HG03354 (cell line): ENCODE results near the gene HSD17B12.
A peak's percentile ranks its signal among the peaks of the same experiment; 100 is the strongest.

Source experiments
- ATAC-seq: cut with Tn5 transposase; IDR thresholded peaks from one replicate; pipeline ENCODE4 v1.9.1; 2021; ENCODE audit warnings: mild to moderate bottlenecking; ENCODE audit not compliant: unreplicated experiment, poor library complexity, severe bottlenecking

Gene HSD17B12

GRCh38 chr11:43788421-43788820 lies 107.9 kb downstream of the HSD17B12 start:
- no peak for ATAC-seq

DNA sequence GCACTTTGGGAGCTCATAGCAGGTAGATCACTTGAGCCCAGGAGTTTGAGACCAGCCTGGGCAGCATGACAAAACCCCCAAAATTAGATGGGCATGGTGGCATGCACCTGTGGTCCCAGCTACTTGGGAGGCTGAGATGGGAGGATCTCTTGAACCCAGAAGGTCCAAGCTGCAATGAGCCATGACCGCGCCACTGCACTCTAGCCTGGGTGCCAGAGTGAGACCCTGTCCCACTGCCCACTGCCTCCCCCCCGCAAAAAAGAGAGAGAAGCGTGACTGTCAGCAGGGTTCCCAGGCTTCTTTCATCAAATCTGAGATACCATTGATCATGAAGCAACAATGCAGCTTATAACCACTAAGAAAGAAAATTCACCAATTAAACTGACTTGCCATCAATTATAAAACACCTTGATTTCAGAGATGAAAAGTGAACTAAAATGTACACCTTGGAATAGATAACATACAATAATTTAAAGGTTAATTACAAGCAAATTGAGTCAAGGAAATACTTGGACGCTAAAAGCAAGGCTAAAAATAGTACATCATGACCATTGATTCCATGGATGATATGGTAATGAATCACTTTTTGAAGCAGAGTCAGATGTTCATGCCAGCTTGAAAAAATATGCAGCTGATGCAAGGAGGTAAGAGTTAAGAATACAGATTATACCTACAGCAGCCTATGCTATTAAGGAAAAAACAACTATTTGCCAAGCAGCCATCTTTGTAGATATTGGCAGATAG lies 109.3 kb downstream of the HSD17B12 start:
- ATAC-seq, result no peak

DNA sequence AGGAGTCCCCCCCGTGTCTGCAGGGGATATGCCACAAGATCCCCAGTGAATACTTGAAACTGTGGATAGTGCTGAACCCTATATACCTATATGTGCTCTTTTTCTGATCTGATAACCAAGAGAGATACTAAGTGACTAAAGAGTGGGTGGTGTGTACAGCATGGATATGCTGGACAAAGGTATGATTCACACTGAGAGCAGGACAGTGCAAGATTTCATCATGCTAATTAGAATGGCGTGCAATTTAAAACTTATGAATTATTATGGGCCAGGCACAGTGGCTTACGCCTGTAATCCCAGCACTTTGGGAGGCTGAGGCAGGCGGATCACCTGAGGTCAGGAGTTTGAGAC lies 109.9 kb downstream of the HSD17B12 start:
- ATAC-seq, result no peak

DNA sequence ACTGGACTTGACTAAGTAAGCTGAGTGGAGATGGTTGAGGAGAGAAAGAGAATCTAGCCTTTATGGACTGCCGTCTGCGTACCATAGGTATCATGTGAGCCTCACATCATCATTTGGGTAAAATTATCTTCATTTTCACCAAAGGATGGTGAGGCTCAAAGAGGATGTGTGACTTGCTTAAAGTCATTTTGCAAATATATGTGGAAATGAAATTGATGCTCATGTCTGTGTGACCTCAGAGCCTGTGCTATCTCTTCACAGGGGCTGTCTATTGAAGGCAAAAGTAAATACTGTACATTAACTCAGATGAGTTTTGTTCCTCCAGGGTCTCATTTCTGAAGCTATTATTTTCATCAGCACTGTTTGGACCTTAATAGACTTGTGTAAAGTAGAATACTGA lies 116.8 kb downstream of the HSD17B12 start:
- no peak for ATAC-seq

GRCh38 chr11:43797866-43798265 lies 117.3 kb downstream of the HSD17B12 start:
- no peak for ATAC-seq

- ATAC-seq, result no peak
These were observed 122.0 kb downstream of the HSD17B12 start for GRCh38 chr11:43802509-43802908.

DNA sequence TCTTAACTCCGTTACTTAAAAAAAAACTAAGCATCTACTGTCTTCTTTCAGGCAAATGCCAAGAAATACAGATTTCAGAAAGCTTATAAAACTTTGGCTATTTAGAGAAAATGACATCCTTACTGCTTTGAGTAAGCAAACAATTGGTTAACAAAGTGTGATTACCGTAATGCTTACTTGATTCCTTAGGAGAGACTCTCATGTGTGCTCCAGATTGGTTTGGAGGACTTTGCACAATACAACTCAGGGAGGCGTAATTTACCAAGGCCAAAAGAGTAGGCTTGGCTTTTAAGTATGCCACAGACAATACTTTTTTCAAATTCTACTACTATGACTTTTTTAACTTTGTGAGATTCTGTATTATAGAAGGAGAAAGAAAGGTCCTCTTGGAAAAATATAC lies 123.2 kb downstream of the HSD17B12 start:
- no peak for ATAC-seq

GRCh38 chr11:43806976-43807375 lies 126.4 kb downstream of the HSD17B12 start:
- ATAC-seq, result no peak

GRCh38 chr11:43810929-43811596 lies 130.5 kb downstream of the HSD17B12 start:
- no peak for ATAC-seq

DNA sequence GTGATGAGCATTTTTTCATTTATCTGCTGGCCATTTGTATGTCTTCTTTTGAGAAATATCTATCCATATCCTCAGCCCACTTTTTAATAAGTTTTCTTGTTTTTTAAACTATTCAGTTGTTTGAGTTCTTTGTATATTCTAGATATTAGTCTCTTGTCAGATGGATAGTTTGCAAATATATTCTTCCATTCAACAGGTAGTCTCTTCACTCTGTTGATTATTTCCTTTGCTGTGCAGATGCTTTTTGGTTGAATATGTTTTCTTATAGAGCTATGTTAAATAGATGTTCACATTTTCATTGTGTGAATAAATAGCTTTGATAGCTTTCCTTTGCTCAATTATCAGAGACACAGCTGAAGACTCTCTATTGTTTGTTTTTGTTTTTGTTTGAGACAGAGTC lies 131.9 kb downstream of the HSD17B12 start:
- no peak for ATAC-seq

- ATAC-seq, result no peak
These were observed 137.7 kb downstream of the HSD17B12 start for GRCh38 chr11:43818220-43818619.

DNA sequence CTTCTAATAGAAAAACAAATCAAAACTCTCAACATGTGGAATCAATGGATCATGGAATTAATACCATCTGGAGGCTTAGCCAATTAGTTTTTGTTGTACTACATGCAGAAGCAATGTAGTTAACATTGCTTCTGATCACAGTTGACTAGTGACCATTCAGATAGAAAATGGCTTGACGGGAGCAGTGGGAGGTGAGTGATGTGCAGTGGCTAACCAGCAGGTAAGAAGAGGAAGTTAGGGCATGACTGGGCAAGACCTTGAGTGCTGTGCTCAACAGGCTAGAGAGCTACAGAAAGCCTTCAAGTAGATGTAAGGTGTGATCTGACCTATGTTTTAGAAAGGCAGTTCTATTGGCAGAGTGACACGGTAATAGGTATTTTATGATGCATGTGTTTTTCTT lies 139.4 kb downstream of the HSD17B12 start:
- no peak for ATAC-seq

DNA sequence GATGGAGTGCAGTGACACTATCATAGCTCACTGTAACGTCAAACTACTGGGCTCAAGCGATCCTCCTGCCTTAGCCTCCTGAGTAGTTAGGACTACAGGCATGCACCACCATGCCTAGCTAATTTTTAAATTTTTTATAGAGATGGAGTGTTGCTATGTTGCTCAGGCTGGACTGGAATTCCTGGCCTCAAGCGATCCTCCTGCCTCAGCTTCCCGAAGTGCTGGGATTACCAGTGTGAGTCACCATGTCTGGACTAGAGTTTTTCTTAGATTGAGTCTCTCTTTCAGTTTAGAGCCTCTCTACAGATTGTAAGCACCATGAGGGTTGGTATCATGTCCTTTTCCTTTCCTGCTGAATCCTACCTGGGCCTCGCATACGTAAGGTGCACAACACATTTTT lies 142.8 kb downstream of the HSD17B12 start:
- no peak for ATAC-seq

- ATAC-seq, result no peak
These were observed 143.3 kb downstream of the HSD17B12 start for GRCh38 chr11:43823851-43824250.

- ATAC-seq, result no peak
These were observed 144.8 kb downstream of the HSD17B12 start for GRCh38 chr11:43825217-43825816.

- ATAC-seq, result no peak
These were observed 150.4 kb downstream of the HSD17B12 start for GRCh38 chr11:43830928-43831440.

- ATAC-seq, result no peak
These were observed 152.0 kb downstream of the HSD17B12 start for GRCh38 chr11:43832536-43832935.

DNA sequence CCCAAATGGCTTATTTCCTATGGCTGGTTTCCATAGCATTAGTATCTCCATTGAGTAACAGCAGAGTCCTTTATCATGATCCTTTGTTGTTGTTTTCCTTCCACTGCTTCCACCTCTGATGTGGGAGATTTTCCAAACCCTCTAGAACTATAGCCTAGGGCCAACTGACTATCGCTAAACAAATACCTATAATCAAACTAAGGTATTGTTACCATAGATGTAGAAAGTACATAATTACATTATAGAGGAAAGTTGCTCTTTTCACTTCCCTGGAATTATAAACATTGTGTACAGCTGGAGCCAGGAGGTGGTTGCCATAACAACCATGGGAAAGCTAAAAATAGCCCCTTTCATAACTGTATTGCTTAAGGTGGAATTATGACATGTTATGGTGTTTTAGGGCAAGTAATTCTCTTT lies 153.1 kb downstream of the HSD17B12 start:
- ATAC-seq, result no peak

DNA sequence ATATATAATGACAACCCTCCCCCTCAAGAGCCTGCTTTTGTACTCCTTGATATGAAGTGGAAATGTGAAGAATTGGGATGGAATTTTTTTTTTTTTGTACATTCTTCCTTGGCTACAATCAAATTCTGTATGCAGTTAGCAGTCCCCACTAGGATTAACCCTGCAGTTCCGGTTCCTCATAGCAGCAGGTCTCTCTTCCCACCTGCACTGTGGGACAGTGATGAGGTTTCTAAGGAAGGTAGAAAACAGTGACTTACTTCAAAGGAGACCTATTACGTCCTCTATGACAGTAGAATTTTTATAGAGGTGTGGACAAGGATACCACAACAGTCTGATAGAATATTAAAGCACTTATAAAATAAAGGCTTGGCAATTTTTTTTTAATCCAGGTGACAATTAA lies 153.7 kb downstream of the HSD17B12 start:
- ATAC-seq, result no peak

DNA sequence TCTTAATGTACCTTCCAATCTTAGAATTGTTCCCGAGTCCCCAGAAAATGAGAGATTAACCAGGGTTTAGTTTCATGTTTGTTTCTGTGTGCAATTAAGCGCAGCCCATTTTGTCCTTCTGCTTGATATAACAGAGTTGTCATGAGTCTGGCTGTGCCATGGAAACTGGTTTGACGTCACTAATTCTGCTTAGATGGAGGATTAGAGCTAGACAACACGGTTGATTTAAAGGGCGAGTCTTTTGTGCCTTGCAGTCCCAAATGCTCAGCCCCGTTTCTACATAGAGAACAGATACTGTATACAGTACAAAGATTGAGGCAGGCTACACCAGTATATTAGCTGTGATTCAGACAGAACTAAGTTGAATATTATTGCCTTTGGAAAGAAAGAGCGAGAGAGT lies 154.6 kb downstream of the HSD17B12 start:
- ATAC-seq, result no peak

GRCh38 chr11:43837879-43838278 lies 157.3 kb downstream of the HSD17B12 start:
- ATAC-seq, result peak; percentile 53
